ENCODE data around the gene KIF11.

KIF11 gene

GRCh38 chr10:92688573-92688926 is 95.6 kb downstream of the KIF11 start:
- DNase-seq: no peak

DNA sequence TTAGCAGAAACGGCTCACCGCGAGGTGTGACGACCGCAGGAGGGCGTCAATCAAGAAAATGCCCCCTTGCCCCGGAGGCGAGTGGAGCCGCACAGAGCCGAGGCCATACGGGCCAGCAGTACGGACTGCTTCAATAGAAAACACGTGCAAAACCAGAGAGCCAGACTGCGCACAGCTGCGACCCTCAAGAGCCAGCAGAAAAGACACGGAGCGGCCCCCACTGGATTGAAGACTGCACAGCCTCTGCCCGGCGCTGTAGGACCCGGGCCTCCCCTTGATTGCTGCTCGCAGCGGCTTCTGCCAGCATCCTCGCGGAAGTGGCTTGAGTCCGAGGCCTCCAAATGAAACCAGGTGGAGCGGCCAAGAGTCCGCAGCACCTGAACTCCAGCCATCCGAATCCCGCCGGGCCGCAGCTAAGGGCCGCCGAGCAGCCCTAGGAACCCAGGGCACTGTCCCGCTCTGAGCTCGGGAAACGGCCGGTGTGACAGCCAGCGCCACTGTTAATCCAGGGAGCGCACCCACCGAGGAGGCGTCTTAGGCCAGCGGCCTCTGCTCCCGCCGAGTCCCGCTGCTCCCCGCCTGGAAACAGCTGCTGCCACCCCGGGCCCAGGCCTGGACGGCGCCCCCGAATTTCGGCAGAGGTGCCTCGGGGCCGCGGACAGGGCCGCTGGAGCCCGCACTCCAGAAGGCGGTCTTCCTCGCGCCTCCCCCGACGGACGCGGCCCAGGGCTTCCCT is 96.2 kb downstream of the KIF11 start:
- DNase-seq: peak; percentile 26

- peak; percentile 48 for DNase-seq
These were observed 96.8 kb downstream of the KIF11 start, which contains the start of gene HHEX for GRCh38 chr10:92689663-92690210. Gene HHEX, plus strand, starts transcription at chr10:92689955. Its CDS starts 32 bp downstream, at chr10:92689987.

DNA sequence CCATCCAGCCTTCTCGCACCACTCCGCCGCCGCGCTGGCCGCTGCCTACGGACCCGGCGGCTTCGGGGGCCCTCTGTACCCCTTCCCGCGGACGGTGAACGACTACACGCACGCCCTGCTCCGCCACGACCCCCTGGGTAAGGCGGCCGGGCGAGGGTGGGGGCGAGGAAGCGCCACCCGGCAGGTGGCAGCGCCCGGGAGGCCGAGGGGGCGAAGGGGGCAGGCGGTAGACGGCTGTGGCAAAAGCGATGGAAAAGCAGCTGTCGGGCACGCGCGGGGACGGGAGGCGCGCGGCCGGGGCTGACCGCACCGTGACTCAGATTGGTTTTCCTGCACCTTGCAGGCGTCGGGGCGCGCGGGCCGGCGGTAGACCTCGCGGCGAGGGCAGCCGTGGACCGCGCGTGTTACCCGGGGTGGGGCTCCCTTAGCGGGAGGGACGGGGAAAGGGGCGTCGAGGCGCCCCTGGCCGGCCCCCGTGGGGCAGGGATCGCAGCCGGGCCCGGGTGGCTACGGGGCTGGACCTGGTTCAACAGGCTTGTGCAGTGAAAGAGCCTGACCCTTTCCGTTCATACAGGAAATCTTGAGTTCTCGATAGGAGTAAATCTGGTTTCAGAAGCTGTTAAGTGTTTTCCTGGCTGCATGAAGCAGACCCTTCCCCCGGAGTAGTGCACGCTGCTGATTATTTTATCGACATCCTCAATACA is 97.4 kb downstream of the KIF11 start:
- DNase-seq: peak; percentile 77

GRCh38 chr10:92690915-92691590 is 98.1 kb downstream of the KIF11 start:
- no peak for DNase-seq

DNA sequence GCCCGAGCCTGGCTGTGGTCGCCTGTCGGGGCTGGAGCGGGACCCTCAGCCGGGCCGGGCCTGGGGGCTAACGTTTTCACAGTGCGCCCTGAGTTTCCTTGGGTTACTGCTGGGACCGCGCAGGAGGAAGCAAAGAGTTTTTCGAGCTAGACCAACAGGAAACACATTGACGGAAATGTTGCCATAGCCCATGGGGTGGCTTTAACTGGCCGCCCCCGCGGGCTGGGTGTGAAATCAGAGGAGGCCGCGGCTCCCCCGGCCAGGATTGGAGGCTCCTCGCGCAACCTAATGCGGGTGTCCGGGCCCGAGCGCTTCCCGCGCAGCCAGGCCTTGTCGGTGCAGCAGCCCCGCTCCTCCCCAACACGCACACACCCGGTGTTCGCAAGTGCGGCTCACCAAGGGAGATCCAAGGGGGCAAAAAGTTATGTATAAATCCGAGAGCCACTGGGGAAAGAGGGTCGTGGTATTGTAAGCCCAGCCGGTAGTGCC is 98.7 kb downstream of the KIF11 start:
- DNase-seq: peak; percentile 24

GRCh38 chr10:92692080-92692671 is 99.2 kb downstream of the KIF11 start:
- no peak for DNase-seq

DNA sequence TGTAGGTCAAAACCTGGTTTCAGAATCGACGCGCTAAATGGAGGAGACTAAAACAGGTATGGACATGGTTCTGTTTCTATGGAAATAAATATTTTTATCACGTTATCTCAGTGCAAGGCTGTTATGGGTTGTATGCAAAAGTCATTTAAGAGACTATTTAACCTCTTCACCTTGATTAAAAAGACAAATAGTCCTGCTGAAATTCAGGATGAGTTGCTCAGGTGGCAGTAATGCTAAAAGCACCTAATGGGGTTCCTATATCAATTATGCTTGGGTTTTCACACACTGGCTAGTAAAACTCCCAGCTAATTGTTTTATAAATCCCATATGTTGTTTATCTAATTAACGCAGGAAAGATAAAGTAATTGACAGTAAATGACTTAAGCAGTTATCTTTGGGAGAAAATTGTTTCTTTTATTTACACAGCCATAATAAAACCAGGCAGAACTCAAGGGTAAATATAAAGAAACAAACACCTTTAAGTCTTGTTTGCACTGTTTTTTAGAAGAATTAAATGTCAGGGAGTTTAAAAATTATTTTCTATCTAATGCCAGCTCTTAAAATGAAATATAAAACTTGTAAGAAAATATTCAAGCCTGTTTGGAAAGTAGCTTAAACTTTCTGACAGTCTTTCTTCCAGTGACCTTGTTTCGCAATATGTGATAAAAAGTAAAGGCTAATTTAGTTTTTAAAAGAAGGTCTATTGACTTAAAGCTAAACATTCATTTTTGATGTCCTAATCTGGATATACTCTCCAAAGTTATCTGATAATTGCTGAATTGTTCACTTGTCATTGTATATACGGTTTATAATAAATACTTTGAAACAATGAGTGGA is 100.0 kb downstream of the KIF11 start:
- no peak for DNase-seq

DNA sequence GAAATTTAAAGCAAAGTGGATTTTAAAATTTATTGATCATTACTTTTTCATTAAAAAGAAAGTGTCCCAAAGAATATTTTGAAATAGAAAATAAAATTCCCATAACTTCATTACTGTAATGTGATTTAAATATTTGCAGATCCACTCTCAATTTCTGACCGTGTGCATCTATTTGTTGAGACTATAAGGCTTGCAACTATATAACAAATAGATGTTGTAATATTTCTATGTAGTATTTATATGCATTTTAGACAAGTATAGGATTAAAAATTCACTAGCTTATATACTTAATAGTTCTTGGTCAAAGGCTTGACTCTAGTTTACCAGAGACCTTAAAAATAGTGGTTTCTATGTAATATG is 100.6 kb downstream of the KIF11 start:
- DNase-seq: no peak

DNA sequence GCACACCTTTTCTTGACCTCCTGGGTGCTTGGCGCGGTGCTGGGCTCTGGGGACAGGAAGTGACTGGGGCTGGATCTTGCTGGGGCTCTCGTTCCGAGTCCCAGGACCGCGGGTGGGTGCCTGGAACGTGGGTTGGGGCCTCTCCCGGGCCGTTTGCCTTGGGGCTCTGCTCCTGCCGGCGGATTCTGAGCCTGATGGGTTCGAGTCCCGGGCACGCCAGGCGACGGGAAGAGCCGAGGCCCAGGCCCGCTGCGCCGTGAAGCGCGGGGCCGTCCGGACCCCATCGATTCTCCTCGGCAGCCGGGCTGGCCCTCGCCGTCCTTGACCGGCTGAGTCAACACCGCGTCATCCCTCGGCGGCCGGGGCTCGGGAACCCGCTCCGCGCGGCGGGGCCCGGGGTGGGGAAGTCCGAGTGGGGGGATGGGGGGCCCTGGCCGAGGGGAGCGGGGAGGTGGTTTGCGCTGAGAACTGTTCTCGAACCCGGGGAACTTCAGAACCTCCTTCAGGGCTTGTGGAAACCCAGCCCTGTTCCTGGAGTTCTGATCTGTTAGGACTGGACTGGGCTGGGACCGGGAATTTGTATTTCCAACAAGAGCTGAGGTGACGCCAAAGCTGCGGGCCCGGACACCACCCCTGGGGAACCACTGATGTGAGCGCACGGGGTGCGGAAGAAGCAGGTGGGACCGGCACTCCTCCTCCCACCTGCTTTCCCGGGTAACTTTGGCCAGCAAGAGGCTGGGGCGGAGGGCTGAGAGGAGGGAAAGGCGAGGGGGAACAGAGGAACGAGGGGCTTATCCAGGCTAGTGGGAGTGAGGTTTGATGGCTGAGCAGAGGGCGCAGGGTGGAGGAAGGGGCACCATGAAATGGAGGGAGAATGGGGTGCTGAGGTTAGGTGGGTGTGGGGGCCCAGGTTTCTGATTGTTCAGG is 103.0 kb downstream of the KIF11 start:
- no peak for DNase-seq

DNA sequence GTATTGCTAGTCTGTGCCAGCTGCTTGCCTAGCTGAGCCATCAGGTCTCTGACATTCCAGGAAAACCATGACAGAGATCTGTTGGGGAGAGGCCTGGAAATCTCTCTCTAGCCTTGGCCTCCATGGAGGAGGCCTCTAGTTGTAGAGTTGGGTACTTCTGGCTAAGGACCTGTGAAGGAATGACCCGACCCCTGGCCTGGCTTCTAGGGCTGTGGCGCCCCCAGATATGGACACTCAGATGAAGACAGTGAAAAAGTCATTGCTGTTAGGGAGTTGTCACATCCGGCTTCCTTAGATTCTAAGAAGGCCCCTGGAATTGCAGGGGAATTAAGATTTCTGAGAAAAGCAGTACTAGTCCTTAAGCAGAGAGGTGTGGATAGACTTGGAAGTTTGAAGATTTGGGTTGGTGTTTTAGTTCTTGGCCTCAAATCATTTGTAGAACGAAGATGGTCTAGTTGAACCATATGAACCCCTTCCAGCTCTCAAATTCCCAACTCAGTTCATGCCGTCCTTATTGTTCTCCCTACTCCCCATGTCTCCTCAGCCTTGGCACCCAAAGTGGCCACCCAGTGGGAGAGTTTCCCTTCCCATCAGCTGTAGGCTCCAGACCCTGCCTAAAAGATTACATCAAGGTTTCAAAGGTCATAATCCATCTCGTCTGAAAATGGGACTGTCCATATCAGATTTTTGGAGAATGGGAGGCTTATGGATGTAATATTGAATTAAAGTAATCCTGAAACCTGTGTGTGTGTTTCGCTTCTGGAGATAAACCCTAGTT is 103.9 kb downstream of the KIF11 start:
- no peak for DNase-seq

GRCh38 chr10:92697663-92698511 is 105.0 kb downstream of the KIF11 start:
- no peak for DNase-seq

GRCh38 chr10:92699193-92699517 is 106.2 kb downstream of the KIF11 start:
- no peak for DNase-seq

DNA sequence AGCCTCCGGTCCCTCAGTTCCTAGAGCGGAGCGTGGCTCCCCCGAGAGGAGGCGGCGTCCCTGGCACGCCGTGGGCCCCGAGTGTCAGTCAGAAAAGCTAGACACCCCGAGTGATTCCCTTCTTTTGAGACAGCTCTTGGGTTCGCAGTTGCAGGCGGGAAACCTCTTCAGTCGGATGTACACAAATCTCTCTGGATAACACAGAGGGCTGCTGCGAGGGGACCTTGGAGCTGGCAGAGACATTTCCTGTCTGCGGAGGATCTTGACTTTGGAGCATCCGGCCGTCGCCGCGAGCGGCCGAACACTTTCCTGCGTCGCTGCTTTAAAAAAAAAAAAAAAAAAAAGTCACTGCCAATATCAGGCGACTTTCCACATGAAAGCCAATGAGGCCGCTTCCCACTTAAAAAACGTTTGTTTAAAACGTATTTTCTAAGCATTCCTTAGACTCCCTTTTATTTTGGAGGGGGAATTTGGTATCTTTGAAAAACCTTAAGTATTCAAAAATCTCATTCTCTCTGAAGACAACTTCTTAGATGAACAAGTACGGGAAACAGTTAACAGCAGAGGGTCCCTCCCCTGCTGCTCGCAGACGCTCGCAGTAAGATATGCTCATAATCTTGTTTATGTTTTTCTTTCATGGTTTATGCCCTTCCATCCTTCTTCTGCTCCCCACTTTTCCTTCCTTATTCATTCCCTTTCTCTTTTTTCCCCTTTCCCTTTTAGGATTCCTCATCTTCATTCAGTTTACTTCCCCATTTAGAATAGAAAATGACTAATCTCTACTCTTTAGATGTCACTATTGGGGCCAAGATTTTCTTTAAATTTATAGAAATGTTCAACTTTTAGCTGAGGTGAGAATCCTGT is 106.8 kb downstream of the KIF11 start:
- DNase-seq: peak; percentile 53

DNA sequence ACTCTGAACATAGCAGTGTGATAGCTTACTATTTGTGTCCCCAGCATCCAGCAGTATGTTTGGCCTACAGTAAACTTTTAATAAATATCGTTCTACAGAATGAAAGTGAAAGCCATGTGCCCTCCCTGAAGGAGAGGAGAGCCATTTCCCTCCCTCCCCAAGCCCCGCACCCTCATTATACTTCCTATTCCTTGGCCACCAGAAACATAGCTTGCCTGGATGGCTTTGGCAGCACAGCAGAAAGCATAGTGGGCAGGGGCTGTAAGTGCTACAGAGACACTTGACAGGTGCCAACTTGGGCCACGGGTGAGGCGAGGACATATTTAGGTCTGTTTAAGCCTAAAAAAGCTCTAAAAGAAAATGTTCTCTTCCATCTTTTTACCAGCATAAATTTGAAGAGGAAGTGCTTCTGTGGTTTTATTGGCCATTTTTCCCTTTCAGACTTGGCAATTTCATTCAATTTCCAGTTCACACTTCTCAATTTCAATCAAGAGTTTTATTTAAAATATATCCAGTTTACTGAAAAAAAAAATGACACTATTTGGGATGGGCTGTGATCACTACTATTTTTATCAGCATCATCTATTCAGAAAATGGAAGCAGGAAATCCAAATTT is 109.5 kb downstream of the KIF11 start:
- no peak for DNase-seq

Measured in stimulated activated CD4-positive, alpha-beta T cell treated with anti-CD3 and anti-CD28 coated beads, Interleukin-15, amount 100 ng/mL, for 24 hours (primary cell).